Rectal smooth muscle tissue (tissue), 1 donor: ENCODE data around the gene SARNP.

Experiments
- H3K27ac ChIP-seq: one replicate; pipeline ENCODE4 v1.7.0; 2013; ENCODE audit warnings: low read depth, low read length, inconsistent platforms
- H3K27me3 ChIP-seq: one replicate; pipeline ENCODE4 v1.7.0; 2013; ENCODE audit warnings: low read length; ENCODE audit not compliant: control insufficient read depth, insufficient read depth
- H3K36me3 ChIP-seq: one replicate; pipeline ENCODE4 v1.7.0; 2013; ENCODE audit warnings: low read length; ENCODE audit not compliant: control insufficient read depth, insufficient read depth
- H3K4me1 ChIP-seq: one replicate; pipeline ENCODE4 v1.7.0; 2013; ENCODE audit warnings: low read length; ENCODE audit not compliant: control insufficient read depth, insufficient read depth
- H3K4me3 ChIP-seq: one replicate; pipeline ENCODE4 v1.7.0; 2013; ENCODE audit warnings: low read length
- H3K9ac ChIP-seq: one replicate; pipeline ENCODE4 v1.7.0; 2013; ENCODE audit warnings: low read length

SARNP gene

DNA sequence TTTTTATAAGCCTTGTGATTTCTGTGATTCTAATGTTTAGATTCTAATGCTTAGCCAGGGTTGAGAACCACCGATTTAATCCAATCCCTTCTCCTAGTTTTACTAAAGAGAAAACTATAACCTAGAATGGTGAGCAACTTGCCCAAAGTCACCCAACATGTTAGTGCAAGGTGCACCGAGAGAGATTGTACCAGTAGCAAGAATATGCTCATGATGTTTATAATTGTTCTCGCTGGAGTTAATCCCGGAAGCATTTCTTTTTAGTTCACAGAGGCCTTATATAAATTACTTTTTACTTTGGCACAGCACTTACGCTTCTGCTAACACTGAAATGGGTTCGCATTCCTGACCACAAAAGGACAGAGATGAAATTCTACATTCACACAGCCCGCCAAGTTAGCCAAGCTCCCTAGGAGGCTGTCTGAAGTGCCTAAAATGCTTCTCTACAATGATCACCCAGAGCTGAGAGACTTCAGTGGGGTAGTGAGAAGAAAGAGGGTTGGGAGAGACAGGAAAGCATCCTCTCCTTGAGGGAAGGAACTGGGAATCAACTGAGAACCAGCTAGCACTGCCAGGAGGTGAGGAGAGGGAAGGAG is 102.3 kb downstream of the SARNP start:
- H3K36me3 ChIP-seq, result no peaks in the 10 kb centered on the region
- H3K4me1 ChIP-seq, result peaks cover 60% of the 10 kb centered on the region
- peak overlapping the region; percentile 96 for H3K27ac ChIP-seq
- H3K4me3 ChIP-seq, result peak overlapping the region; percentile 91
- no peaks in the 10 kb centered on the region for H3K27me3 ChIP-seq
- peak overlapping the region; percentile 37 for H3K9ac ChIP-seq

DNA sequence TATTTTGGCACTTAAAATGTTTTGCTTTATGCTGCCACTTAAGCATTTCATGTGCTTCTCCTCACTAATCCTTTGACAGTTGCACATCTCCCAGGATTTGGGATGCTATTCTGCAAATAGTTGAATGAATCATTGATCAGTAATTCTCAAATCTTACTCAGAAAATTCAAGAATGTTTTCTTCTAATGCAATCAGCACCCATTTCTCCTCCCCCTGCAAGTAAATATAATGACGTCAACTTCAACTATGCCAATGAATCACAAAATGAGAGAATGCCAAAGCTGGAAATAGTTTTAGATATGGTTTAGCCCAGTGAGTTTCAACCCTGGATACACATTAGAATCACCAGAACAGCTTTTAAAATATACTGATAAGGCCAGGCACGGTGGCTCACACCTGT is 103.8 kb downstream of the SARNP start:
- Histone ChIP-seq H3K27me3 (no peaks in the 10 kb centered on the region), H3K36me3 (no peaks in the 10 kb centered on the region), H3K9ac (no peak overlapping the region), H3K4me1 (peaks cover 47% of the 10 kb centered on the region), H3K27ac (peak overlapping the region; percentile 76), H3K4me3 (no peak overlapping the region)

DNA sequence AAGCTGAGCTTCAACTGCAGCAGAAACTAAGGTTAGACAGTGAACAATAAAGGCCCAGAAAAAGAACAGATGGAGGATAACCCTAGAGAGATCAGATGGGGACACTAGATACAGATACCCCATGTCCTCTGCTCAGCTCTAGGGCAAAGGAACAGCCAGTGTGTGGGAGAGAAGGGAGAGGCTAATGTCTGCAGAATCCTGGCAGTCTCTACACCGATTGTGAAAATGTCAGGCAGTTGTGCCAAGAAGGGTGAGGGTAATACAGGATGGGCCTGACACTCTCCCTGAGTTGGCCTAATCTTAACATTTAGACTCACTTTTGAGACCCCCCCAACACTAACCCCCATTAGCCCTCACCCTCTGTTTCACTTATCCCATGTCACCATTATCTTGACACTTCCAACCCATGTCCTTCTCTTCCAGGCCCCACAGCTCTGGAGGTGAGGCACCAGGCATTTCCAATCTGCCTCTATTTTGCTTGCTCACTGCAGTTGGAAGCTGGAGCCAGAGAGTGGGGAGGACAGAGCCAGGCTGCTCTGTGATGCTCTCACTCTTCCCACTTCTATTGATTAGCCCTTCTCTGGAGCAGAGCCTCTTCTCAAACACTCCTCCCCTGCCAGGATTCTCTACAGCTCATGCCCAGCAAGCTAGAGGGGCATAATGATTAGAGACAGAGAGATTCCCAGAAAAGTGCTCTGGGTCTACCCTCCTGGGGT is 104.7 kb downstream of the SARNP start:
- H3K9ac ChIP-seq, result no peak overlapping the region
- peaks cover 45% of the 10 kb centered on the region for H3K4me1 ChIP-seq
- H3K4me3 ChIP-seq, result no peak overlapping the region
- no peaks in the 10 kb centered on the region for H3K36me3 ChIP-seq
- H3K27ac ChIP-seq, result peak overlapping the region; percentile 76
- no peaks in the 10 kb centered on the region for H3K27me3 ChIP-seq

DNA sequence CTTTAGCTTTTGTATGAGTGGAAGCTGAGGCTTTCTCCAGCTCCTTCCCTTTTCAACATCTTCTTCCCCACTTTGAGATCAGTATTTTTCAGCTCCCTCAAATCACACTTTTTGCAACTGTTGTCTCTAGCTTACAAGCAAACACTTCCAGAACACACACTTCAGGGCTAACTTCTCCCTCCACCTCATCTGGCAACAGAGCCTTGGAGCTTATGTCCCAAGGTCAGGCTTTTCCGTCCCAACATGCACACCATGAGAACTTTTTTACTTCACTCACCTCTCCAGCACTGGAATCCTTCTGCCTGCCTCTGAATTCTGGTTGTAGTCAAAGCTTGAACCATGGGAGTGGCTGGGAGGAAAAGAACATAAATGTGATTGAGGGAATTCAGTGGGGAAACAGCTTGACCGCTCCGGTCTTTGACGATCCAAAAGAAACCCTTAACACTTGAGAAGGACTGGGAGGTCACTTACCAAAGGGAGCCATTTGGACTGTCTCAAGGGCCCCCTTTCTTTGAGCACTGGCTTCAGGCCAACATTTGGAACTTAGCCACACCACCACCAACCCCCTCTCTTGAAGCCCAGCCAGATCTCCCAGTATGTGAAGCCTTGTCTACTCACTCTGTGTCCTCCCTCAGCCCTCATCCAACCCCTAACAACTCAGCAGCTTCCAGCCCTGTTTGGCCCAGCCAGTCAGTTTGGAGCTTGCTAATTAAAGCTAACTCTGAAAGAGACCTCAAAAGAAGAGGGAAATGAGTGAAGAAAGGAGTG is 105.6 kb downstream of the SARNP start:
- no peaks in the 10 kb centered on the region for H3K36me3 ChIP-seq
- H3K4me1 ChIP-seq, result peaks cover 36% of the 10 kb centered on the region
- H3K27me3 ChIP-seq, result no peaks in the 10 kb centered on the region
- peak overlapping the region; percentile 76 for H3K27ac ChIP-seq
- no peak overlapping the region for H3K4me3 ChIP-seq
- no peak overlapping the region for H3K9ac ChIP-seq

DNA sequence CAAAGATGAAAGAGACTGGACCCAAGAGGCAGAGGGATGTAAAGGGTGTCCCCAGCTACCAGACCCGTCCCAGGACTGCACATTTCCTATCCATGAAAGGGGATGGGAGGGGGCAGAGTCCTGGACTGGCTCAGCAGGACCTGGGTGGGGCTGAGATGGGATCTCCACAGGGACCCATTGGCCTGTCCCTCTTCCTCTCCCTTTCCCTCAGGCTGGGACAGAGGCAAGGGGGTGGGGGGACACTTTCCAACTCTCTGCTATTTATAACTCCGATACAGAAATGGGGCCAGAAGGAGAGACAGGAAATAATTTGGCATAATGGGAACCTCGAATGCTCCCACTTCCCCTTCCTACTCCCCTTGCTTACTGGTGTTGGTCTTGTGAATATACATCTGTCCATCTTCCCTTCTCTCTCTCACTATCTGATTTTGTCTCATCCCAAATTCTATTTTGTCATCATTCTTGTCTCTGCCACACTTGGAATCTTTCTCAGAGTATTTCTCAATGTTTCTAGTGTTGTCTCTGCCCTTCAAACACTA is 108.8 kb downstream of the SARNP start:
- Histone ChIP-seq H3K36me3 (no peaks in the 10 kb centered on the region), H3K4me1 (peaks cover 32% of the 10 kb centered on the region), H3K27me3 (no peaks in the 10 kb centered on the region), H3K27ac (peak overlapping the region; percentile 86), H3K4me3 (peak overlapping the region; percentile 59), H3K9ac (no peak overlapping the region)

DNA sequence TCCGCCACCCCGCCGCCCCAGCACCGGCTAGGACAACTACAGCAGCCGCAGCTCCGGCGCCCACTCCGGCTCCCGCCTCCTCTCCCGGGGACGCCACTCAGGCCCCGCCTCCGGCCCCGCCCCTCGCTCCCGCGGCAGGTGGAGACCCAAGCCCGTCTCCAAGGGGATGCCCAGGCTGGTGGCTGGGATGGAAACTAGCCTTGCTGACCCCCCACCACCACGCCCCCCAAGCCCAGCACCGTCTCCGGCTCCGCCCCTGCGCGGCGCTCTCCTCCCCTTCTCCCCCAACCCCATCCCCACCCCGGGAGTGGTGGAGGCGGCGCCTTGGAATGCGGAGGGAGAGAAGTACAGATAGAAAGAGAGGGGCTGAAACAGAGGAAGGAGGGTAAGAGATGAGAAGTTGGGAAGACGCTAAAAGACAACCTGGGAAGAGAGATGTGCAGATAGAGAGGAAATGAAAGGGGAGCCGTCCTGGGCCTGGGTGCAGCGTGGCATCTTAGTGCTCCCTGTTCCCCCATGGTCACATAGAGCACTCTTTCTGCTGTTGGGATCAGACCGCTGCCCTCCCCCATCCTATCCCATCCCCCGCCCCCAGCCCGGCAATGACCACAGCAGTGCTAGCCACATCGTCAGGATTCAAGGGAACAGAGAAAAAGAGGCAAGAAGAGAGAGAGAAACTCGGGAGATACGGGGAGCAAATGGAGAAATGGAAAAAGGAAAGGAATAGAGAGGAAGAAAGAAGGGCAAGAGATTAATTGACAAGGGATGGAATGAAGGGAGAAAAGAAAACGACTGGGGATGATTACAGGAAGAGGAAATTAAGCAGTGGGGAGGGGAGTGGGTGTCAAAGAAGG is 109.5 kb downstream of the SARNP start, which contains the start of gene ITGA7:
Gene ITGA7 (minus strand): TSS at position 64 of the 854 bp plus-strand sequence. CDS start 222 bp downstream, outside the sequence.
- Histone ChIP-seq H3K36me3 (no peaks in the 10 kb centered on the region), H3K4me3 (peak within 1 kb of the TSS; percentile 59), H3K27me3 (no peaks in the 10 kb centered on the region), H3K27ac (peak within 1 kb of the TSS; percentile 89), H3K4me1 (peaks cover 35% of the 10 kb centered on the region), H3K9ac (peak within 1 kb of the TSS; percentile 1)
